Activated naive CD4-positive, alpha-beta T cell treated with anti-CD3 and anti-CD28 coated beads, Interleukin-2, amount 10 ng/mL, durations not matched to agents 7 days and 5 days (primary cell): Measurements from ENCODE around the gene OASL.

Source experiments
- CTCF ChIA-PET: fragments of 350-600 bp; sonication (Branson Sonifier 250); formaldehyde crosslinking; loops from one replicate; lab custom pipeline; 2021; ENCODE audit warnings: antibody characterized with exemption; lab: Charles Lee
- DNase-seq: peaks from one replicate; pipeline ENCODE4 v3.0.0-alpha.2; 2020
- H3K27ac Mint-ChIP-seq: one replicate; pipeline ENCODE4 v1.8.0; 2021; ENCODE audit warnings: mild to moderate bottlenecking, moderate library complexity, mixed read lengths
- H3K27me3 Mint-ChIP-seq: one replicate; pipeline ENCODE4 v1.8.0; 2021; ENCODE audit warnings: mild to moderate bottlenecking, mixed read lengths
- H3K36me3 Mint-ChIP-seq: one replicate; pipeline ENCODE4 v1.8.0; 2021; ENCODE audit warnings: mixed read lengths
- H3K4me1 Mint-ChIP-seq: one replicate; pipeline ENCODE4 v1.8.0; 2021; ENCODE audit warnings: mixed read lengths
- H3K4me3 Mint-ChIP-seq: one replicate; pipeline ENCODE4 v1.8.0; 2021; ENCODE audit warnings: mild to moderate bottlenecking, moderate library complexity, mixed read lengths
- H3K9me3 Mint-ChIP-seq: one replicate; pipeline ENCODE4 v1.8.0; 2021; ENCODE audit warnings: mixed read lengths

The OASL gene

GRCh38 chr12:121015825-121016766, 22.9 kb downstream of the OASL start, which contains the start of gene C12orf43:
C12orf43 (minus strand) TSS chr12:121016487; CDS start chr12:121016474, 13 bp downstream.
- DNase-seq: peak; percentile 96
- H3K27me3 Mint-ChIP-seq: no peaks in the 10 kb centered on the region
- peak within 1 kb of the TSS; percentile 91 for H3K27ac Mint-ChIP-seq
- peak within 1 kb of the TSS; percentile 89 for H3K4me3 Mint-ChIP-seq
- H3K36me3 Mint-ChIP-seq: peaks cover 16% of the 10 kb centered on the region
- H3K4me1 Mint-ChIP-seq: peaks cover 25% of the 10 kb centered on the region
- CTCF ChIA-PET: interaction anchor here (0.6 to 1.3 kb wide), 3 partner anchors 11 to 387 kb away, joined by 3 to 6 read pairs (median 3); no protein-coding TSS in a partner anchor
- no peaks in the 10 kb centered on the region for H3K9me3 Mint-ChIP-seq

GRCh38 chr12:121013715-121014114, 25.3 kb downstream of the OASL start:
- CTCF ChIA-PET: interaction anchor here (1.0 to 1.2 kb wide), 3 partner anchors 10 to 365 kb away, joined by 3 to 4 read pairs (median 3); no protein-coding TSS in a partner anchor
- Mint-ChIP-seq H3K4me1 (peaks cover 25% of the 10 kb centered on the region), H3K4me3 (peak overlapping the region; percentile 24), H3K27ac (no peak overlapping the region), H3K27me3 (no peaks in the 10 kb centered on the region), H3K9me3 (no peaks in the 10 kb centered on the region), H3K36me3 (peaks cover 16% of the 10 kb centered on the region)
- DNase-seq: no peak

GRCh38 chr12:121011820-121012219, 27.2 kb downstream of the OASL start:
- DNase-seq: no peak
- CTCF ChIA-PET: no interaction called here

GRCh38 chr12:121010860-121011259, 28.2 kb downstream of the OASL start:
- CTCF ChIA-PET: no interaction called here
- Mint-ChIP-seq H3K9me3 (no peaks in the 10 kb centered on the region), H3K4me1 (peaks cover 20% of the 10 kb centered on the region), H3K36me3 (peaks cover 12% of the 10 kb centered on the region), H3K27ac (no peak overlapping the region), H3K27me3 (no peaks in the 10 kb centered on the region), H3K4me3 (no peak overlapping the region)
- DNase-seq: no peak

More at GRCh38 chr12:121011820-121012219, 27.2 kb downstream of the OASL start:
- no peaks in the 10 kb centered on the region for H3K9me3 Mint-ChIP-seq
- no peak overlapping the region for H3K4me3 Mint-ChIP-seq
- H3K4me1 Mint-ChIP-seq: peaks cover 25% of the 10 kb centered on the region
- no peaks in the 10 kb centered on the region for H3K27me3 Mint-ChIP-seq
- no peak overlapping the region for H3K27ac Mint-ChIP-seq
- H3K36me3 Mint-ChIP-seq: peaks cover 16% of the 10 kb centered on the region

GRCh38 chr12:121009741-121010140, 29.3 kb downstream of the OASL start:
- Mint-ChIP-seq H3K36me3 (peaks cover 19% of the 10 kb centered on the region), H3K27ac (no peak overlapping the region)
- CTCF ChIA-PET: interaction anchor here (0.9 kb wide), 1 partner anchor 70 kb away, joined by 3 read pairs; no protein-coding TSS in a partner anchor

GRCh38 chr12:121008347-121009098, 30.5 kb downstream of the OASL start:
- Mint-ChIP-seq H3K27ac (no peak overlapping the region), H3K36me3 (peaks cover 26% of the 10 kb centered on the region), H3K4me1 (peaks cover 4% of the 10 kb centered on the region), H3K27me3 (no peaks in the 10 kb centered on the region), H3K4me3 (no peak overlapping the region), H3K9me3 (no peaks in the 10 kb centered on the region)
- CTCF ChIA-PET: interaction anchor here (5.1 kb wide), 1 partner anchor 51 kb away, joined by 59 read pairs; no protein-coding TSS in a partner anchor
- no peak for DNase-seq

More at GRCh38 chr12:121009741-121010140, 29.3 kb downstream of the OASL start:
- DNase-seq: no peak
- Mint-ChIP-seq H3K4me3 (no peak overlapping the region), H3K4me1 (peaks cover 8% of the 10 kb centered on the region), H3K27me3 (no peaks in the 10 kb centered on the region), H3K9me3 (no peaks in the 10 kb centered on the region)

- Mint-ChIP-seq H3K27ac (no peak overlapping the region), H3K9me3 (no peaks in the 10 kb centered on the region), H3K4me3 (no peak overlapping the region), H3K27me3 (no peaks in the 10 kb centered on the region), H3K4me1 (peaks cover 3% of the 10 kb centered on the region), H3K36me3 (peaks cover 17% of the 10 kb centered on the region)
- CTCF ChIA-PET: interaction anchor here (0.6 to 5.1 kb wide), 15 partner anchors 11 to 359 kb away, joined by 3 to 59 read pairs (median 4); partner anchors contain the start of gene C12orf43
- peak; percentile 72 for DNase-seq
Measured at GRCh38 chr12:121005346-121005815, 33.7 kb downstream of the OASL start.

GRCh38 chr12:121004253-121004815, 34.7 kb downstream of the OASL start:
- Mint-ChIP-seq H3K4me1 (peaks cover 3% of the 10 kb centered on the region), H3K27me3 (no peaks in the 10 kb centered on the region), H3K9me3 (no peaks in the 10 kb centered on the region), H3K4me3 (no peak overlapping the region), H3K27ac (peak overlapping the region; percentile 52), H3K36me3 (peaks cover 17% of the 10 kb centered on the region)
- DNase-seq: no peak
- CTCF ChIA-PET: interaction anchor here (1.1 to 5.1 kb wide), 6 partner anchors 10 to 105 kb away, joined by 3 to 59 read pairs (median 6); no protein-coding TSS in a partner anchor

GRCh38 chr12:121003650-121004049, 35.4 kb downstream of the OASL start:
- Mint-ChIP-seq H3K27ac (no peak overlapping the region), H3K4me3 (no peak overlapping the region), H3K27me3 (no peaks in the 10 kb centered on the region), H3K9me3 (no peaks in the 10 kb centered on the region), H3K36me3 (peaks cover 17% of the 10 kb centered on the region), H3K4me1 (peaks cover 3% of the 10 kb centered on the region)
- CTCF ChIA-PET: interaction anchor here (1.1 to 5.1 kb wide), 4 partner anchors 10 to 106 kb away, joined by 3 to 59 read pairs (median 4); no protein-coding TSS in a partner anchor
- DNase-seq: no peak

GRCh38 chr12:121001841-121002483, 37.1 kb downstream of the OASL start:
- Mint-ChIP-seq H3K4me1 (peaks cover 3% of the 10 kb centered on the region), H3K36me3 (peaks cover 17% of the 10 kb centered on the region), H3K4me3 (no peak overlapping the region), H3K27ac (peak overlapping the region; percentile 11), H3K27me3 (peaks cover 4% of the 10 kb centered on the region), H3K9me3 (no peaks in the 10 kb centered on the region)
- CTCF ChIA-PET: interaction anchor here (1.2 to 1.7 kb wide), 2 partner anchors 58 to 108 kb away, joined by 5 to 6 read pairs; no protein-coding TSS in a partner anchor
- DNase-seq: no peak

GRCh38 chr12:121001060-121001459, 38.0 kb downstream of the OASL start:
- Mint-ChIP-seq H3K36me3 (peaks cover 17% of the 10 kb centered on the region), H3K9me3 (no peaks in the 10 kb centered on the region), H3K27me3 (peaks cover 4% of the 10 kb centered on the region), H3K27ac (no peak overlapping the region), H3K4me1 (peaks cover 3% of the 10 kb centered on the region), H3K4me3 (no peak overlapping the region)
- DNase-seq: no peak
- CTCF ChIA-PET: interaction anchor here (0.6 kb wide), 2 partner anchors 59 to 97 kb away, joined by 3 read pairs; no protein-coding TSS in a partner anchor

- no peak overlapping the region for H3K27ac Mint-ChIP-seq
- CTCF ChIA-PET: interaction anchor here (0.6 kb wide), 2 partner anchors 59 to 98 kb away, joined by 3 read pairs; no protein-coding TSS in a partner anchor
- H3K4me3 Mint-ChIP-seq: no peak overlapping the region
- peaks cover 3% of the 10 kb centered on the region for H3K4me1 Mint-ChIP-seq
- peaks cover 16% of the 10 kb centered on the region for H3K36me3 Mint-ChIP-seq
- no peaks in the 10 kb centered on the region for H3K9me3 Mint-ChIP-seq
- no peak for DNase-seq
- H3K27me3 Mint-ChIP-seq: peaks cover 7% of the 10 kb centered on the region
Measured at GRCh38 chr12:121000530-121000929, 38.5 kb downstream of the OASL start.
